ENCODE results near the gene MAPT. TPM values are rescaled to one million over a fixed set of nuclear protein-coding genes. Genes with fewer than 3 reads are reported as not detected.
"Not testable (repeated sequence)": the region's sequence is repeated elsewhere in the genome, so short reads cannot be mapped to it uniquely, and the experiment has no call there.

MAPT gene
- total and polyA plus RNA-seq, 4 experiments from 2014 or later = 0.22 to 2.1 (median 1.1) TPM

GRCh38 chr17:46001390-46002310, 107.3 kb downstream of the MAPT start:
- Histone ChIP-seq H3K36me3 (ENCODE audit: insufficient read depth, low read length) (no peaks in the 10 kb centered on the region), H3K27ac (ENCODE audit: low read depth, low read length) (no peak overlapping the region), H3K4me3 (ENCODE audit: low read length in 2 of 2) (no peak overlapping the region), H3K9me3 (ENCODE audit: control insufficient read depth in 1 of 2, low read length in 2 of 2) (no peaks in the 10 kb centered on the region), H3K4me1 (ENCODE audit: insufficient read depth, low read length) (peaks cover 5% of the 10 kb centered on the region), H3K27me3 (ENCODE audit: insufficient read depth, low read length) (no peaks in the 10 kb centered on the region)
- Mint-ChIP-seq H3K27ac (peak overlapping the region in 2 of 7 donors; percentile 12 to 62), H3K4me1 (no peaks in the 10 kb centered on the region), H3K4me3 (peak overlapping the region in 1 of 8 donors; percentile 20), H3K27me3 (peaks cover 0 to 2% of the 10 kb centered on the region in 2 donors), H3K9me3 (no peaks in the 10 kb centered on the region), H3K36me3 (no peaks in the 10 kb centered on the region)
- ChIA-PET POLR2A (ENCODE audit: partially characterized antibody) (interaction anchor here (1.3 to 2.7 kb wide), 3 partner anchors 43 to 211 kb away, joined by 3 to 8 read pairs (median 4); partner anchors contain the start of gene KANSL1), CTCF (ENCODE audit: partially characterized antibody) (interaction anchor here (1.0 to 5.7 kb wide), 20 partner anchors 9 to 285 kb away, joined by 3 to 119 read pairs (median 5); partner anchors contain the start of gene KANSL1)
- no peak for DNase-seq
- intact Hi-C loops (cut with micrococcal nuclease) = loop anchor here (1.0 to 5.0 kb wide), 3 partner anchors 43 to 212 kb away; partner anchors contain the start of gene KANSL1

DNA sequence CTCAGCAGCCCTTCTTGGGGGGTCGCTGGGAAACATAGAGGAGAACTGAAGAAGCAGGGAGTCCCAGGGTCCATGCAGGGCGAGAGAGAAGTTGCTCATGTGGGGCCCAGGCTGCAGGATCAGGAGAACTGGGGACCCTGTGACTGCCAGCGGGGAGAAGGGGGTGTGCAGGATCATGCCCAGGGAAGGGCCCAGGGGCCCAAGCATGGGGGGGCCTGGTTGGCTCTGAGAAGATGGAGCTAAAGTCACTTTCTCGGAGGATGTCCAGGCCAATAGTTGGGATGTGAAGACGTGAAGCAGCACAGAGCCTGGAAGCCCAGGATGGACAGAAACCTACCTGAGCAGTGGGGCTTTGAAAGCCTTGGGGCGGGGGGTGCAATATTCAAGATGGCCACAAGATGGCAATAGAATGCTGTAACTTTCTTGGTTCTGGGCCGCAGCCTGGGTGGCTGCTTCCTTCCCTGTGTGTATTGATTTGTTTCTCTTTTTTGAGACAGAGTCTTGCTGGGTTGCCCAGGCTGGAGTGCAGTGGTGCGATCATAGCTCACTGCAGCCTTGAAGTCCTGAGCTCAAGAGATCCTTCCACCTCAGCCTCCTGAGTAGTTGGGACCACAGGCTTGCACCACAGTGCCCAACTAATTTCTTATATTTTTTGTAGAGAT, 108.1 kb downstream of the MAPT start:
- no peak overlapping the region for H3K27ac ChIP-seq (ENCODE audit: low read depth, low read length)
- no peak overlapping the region for H3K4me3 ChIP-seq (ENCODE audit: low read length in 2 of 2)
- Mint-ChIP-seq H3K36me3 (no peaks in the 10 kb centered on the region), H3K9me3 (no peaks in the 10 kb centered on the region), H3K27ac (no peak overlapping the region), H3K27me3 (peaks cover 0 to 2% of the 10 kb centered on the region in 2 donors), H3K4me1 (no peaks in the 10 kb centered on the region), H3K4me3 (no peak overlapping the region)
- H3K4me1 ChIP-seq (ENCODE audit: insufficient read depth, low read length) = peaks cover 5% of the 10 kb centered on the region
- peak; percentile 67 to 78 (median 72) for DNase-seq
- intact Hi-C loops (cut with micrococcal nuclease) = loop anchor here (1.0 to 5.0 kb wide), 3 partner anchors 42 to 211 kb away; partner anchors contain the start of gene KANSL1
- CTCF ChIA-PET (ENCODE audit: partially characterized antibody) = interaction anchor here (0.6 to 5.7 kb wide), 26 partner anchors 9 to 390 kb away, joined by 3 to 119 read pairs (median 4); partner anchors contain the start of gene KANSL1
- H3K9me3 ChIP-seq (ENCODE audit: control insufficient read depth in 1 of 2, low read length in 2 of 2) = no peaks in the 10 kb centered on the region
- no peaks in the 10 kb centered on the region for H3K36me3 ChIP-seq (ENCODE audit: insufficient read depth, low read length)
- no peaks in the 10 kb centered on the region for H3K27me3 ChIP-seq (ENCODE audit: insufficient read depth, low read length)
- POLR2A ChIA-PET (ENCODE audit: partially characterized antibody) = interaction anchor here (1.1 to 2.7 kb wide), 4 partner anchors 42 to 262 kb away, joined by 3 to 8 read pairs (median 4); partner anchors contain the start of gene KANSL1

DNA sequence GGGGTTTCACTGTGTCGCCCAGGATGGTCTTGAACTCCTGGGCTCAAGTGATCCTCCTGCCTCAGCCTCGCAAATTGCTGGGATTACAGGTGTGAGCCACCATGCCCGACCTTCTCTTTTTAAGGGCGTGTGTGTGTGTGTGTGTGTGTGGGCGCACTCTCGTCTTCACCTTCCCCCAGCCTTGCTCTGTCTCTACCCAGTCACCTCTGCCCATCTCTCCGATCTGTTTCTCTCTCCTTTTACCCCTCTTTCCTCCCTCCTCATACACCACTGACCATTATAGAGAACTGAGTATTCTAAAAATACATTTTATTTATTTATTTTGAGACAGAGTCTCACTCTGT, 108.6 kb downstream of the MAPT start:
- POLR2A ChIA-PET (ENCODE audit: partially characterized antibody) = interaction anchor here (1.1 to 2.7 kb wide), 3 partner anchors 41 to 262 kb away, joined by 3 to 8 read pairs (median 4); partner anchors contain the start of gene KANSL1
- intact Hi-C loops (cut with micrococcal nuclease) = loop anchor here (1.0 to 5.0 kb wide), 3 partner anchors 41 to 210 kb away; partner anchors contain the start of gene KANSL1
- peaks cover 0 to 2% of the 10 kb centered on the region in 2 donors for H3K27me3 Mint-ChIP-seq

DNA sequence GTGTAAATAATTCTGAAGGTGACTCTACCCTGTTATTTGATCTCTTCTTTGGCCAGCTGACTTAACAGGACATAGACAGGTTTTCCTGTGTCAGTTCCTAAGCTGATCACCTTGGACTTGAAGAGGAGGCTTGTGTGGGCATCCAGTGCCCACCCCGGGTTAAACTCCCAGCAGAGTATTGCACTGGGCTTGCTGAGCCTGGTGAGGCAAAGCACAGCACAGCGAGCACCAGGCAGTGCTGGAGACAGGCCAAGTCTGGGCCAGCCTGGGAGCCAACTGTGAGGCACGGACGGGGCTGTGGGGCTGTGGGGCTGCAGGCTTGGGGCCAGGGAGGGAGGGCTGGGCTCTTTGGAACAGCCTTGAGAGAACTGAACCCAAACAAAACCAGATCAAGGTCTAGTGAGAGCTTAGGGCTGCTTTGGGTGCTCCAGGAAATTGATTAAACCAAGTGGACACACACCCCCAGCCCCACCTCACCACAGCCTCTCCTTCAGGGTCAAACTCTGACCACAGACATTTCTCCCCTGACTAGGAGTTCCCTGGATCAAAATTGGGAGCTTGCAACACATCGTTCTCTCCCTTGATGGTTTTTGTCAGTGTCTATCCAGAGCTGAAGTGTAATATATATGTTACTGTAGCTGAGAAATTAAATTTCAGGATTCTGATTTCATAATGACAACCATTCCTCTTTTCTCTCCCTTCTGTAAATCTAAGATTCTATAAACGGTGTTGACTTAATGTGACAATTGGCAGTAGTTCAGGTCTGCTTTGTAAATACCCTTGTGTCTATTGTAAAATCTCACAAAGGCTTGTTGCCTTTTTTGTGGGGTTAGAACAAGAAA, 109.8 kb downstream of the MAPT start:
- POLR2A ChIA-PET (ENCODE audit: partially characterized antibody) = no interaction called here
- peaks cover 5% of the 10 kb centered on the region for H3K4me1 ChIP-seq (ENCODE audit: insufficient read depth, low read length)
- Mint-ChIP-seq H3K4me3 (no peak overlapping the region), H3K36me3 (no peaks in the 10 kb centered on the region), H3K4me1 (no peaks in the 10 kb centered on the region), H3K9me3 (no peaks in the 10 kb centered on the region), H3K27me3 (peaks cover 0 to 2% of the 10 kb centered on the region in 2 donors), H3K27ac (peak overlapping the region in 1 of 7 donors; percentile 36)
- no peaks in the 10 kb centered on the region for H3K36me3 ChIP-seq (ENCODE audit: insufficient read depth, low read length)
- no peaks in the 10 kb centered on the region for H3K27me3 ChIP-seq (ENCODE audit: insufficient read depth, low read length)
- DNase-seq = no peak
- intact Hi-C loops (cut with micrococcal nuclease) = loop anchor here (5.0 kb wide), 1 partner anchor 188 kb away; the partner anchor contains the start of gene KANSL1
- CTCF ChIA-PET (ENCODE audit: partially characterized antibody) = interaction anchor here (1.1 to 5.7 kb wide), 7 partner anchors 14 to 283 kb away, joined by 3 to 119 read pairs (median 6); no protein-coding TSS in a partner anchor
- no peak overlapping the region for H3K4me3 ChIP-seq (ENCODE audit: low read length in 2 of 2)
- no peaks in the 10 kb centered on the region for H3K9me3 ChIP-seq (ENCODE audit: control insufficient read depth in 1 of 2, low read length in 2 of 2)
- no peak overlapping the region for H3K27ac ChIP-seq (ENCODE audit: low read depth, low read length)

More for the DNA sequence above, 108.6 kb downstream of the MAPT start:
- no peak for DNase-seq
- Histone ChIP-seq H3K27me3 (ENCODE audit: insufficient read depth, low read length) (no peaks in the 10 kb centered on the region), H3K4me3 (ENCODE audit: low read length in 2 of 2) (no peak overlapping the region), H3K4me1 (ENCODE audit: insufficient read depth, low read length) (peaks cover 5% of the 10 kb centered on the region), H3K9me3 (ENCODE audit: control insufficient read depth in 1 of 2, low read length in 2 of 2) (no peaks in the 10 kb centered on the region), H3K27ac (ENCODE audit: low read depth, low read length) (no peak overlapping the region), H3K36me3 (ENCODE audit: insufficient read depth, low read length) (no peaks in the 10 kb centered on the region)
- CTCF ChIA-PET (ENCODE audit: partially characterized antibody) = interaction anchor here (0.6 to 5.7 kb wide), 24 partner anchors 8 to 390 kb away, joined by 3 to 119 read pairs (median 4); no protein-coding TSS in a partner anchor
- Mint-ChIP-seq H3K4me1 (no peaks in the 10 kb centered on the region), H3K4me3 (no peak overlapping the region), H3K36me3 (no peaks in the 10 kb centered on the region), H3K27ac (peak overlapping the region in 1 of 7 donors; percentile 23), H3K9me3 (no peaks in the 10 kb centered on the region)

DNA sequence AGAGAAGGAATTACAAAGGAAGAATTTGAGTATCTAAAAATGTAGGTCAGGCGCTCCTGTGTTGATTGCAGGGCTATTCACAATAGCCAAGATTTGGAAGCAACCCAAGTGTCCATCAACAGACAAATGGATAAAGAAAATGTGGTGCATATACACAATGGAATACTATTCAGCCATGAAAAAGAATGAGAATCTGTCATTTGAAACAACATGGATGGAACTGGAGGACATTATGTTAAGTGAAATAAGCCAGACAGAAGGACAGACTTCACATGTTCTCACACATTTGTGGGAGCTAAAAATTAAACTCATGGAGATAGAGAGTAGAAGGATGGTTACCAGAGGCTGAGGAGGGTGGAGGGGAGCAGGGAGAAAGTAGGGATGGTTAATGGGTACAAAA, 111.7 kb downstream of the MAPT start:
- H3K27me3 Mint-ChIP-seq; H3K27ac ChIP-seq (ENCODE audit: low read depth, low read length); POLR2A ChIA-PET (ENCODE audit: partially characterized antibody); DNase-seq; H3K4me3 ChIP-seq (ENCODE audit: low read length in 2 of 2); H3K27me3 ChIP-seq (ENCODE audit: insufficient read depth, low read length); H3K27ac Mint-ChIP-seq; H3K4me3 Mint-ChIP-seq; intact Hi-C loops (cut with micrococcal nuclease); H3K36me3 Mint-ChIP-seq; CTCF ChIA-PET (ENCODE audit: partially characterized antibody); H3K9me3 ChIP-seq (ENCODE audit: control insufficient read depth in 1 of 2, low read length in 2 of 2); H3K36me3 ChIP-seq (ENCODE audit: insufficient read depth, low read length); H3K9me3 Mint-ChIP-seq; H3K4me1 ChIP-seq (ENCODE audit: insufficient read depth, low read length); H3K4me1 Mint-ChIP-seq: not testable (repeated sequence)

DNA sequence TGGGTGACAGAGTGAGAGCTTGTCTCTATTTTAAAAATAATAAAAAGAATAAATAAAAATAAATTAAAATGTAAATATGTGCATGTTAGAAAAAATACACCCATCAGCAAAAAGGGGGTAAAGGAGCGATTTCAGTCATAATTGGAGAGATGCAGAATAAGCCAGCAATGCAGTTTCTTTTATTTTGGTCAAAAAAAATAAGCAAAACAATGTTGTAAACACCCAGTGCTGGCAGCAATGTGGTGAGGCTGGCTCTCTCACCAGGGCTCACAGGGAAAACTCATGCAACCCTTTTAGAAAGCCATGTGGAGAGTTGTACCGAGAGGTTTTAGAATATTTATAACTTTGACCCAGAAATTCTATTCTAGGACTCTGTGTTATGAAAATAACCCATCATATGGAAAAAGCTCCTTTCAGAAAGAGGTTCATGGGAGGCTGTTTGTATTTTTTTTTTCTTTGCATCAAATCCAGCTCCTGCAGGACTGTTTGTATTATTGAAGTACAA, 113.2 kb downstream of the MAPT start:
- H3K36me3 Mint-ChIP-seq = no peaks in the 10 kb centered on the region
- Histone ChIP-seq H3K36me3 (ENCODE audit: insufficient read depth, low read length) (no peaks in the 10 kb centered on the region), H3K4me1 (ENCODE audit: insufficient read depth, low read length) (peaks cover 4% of the 10 kb centered on the region), H3K9me3 (ENCODE audit: control insufficient read depth in 1 of 2, low read length in 2 of 2) (no peaks in the 10 kb centered on the region), H3K27me3 (ENCODE audit: insufficient read depth, low read length) (no peaks in the 10 kb centered on the region), H3K4me3 (ENCODE audit: low read length in 2 of 2) (no peak overlapping the region), H3K27ac (ENCODE audit: low read depth, low read length) (no peak overlapping the region)
- no peak for DNase-seq
- H3K9me3 Mint-ChIP-seq = peaks cover 0 to 1% (median 0%) of the 10 kb centered on the region in 8 donors
- intact Hi-C loops (cut with micrococcal nuclease) = no loop called here
- H3K27ac Mint-ChIP-seq = no peak overlapping the region
- peaks cover 0 to 2% of the 10 kb centered on the region in 2 donors for H3K27me3 Mint-ChIP-seq
- no peaks in the 10 kb centered on the region for H3K4me1 Mint-ChIP-seq
- ChIA-PET CTCF (ENCODE audit: partially characterized antibody) (interaction anchor here (0.7 to 1.7 kb wide), 3 partner anchors 44 to 206 kb away, joined by 3 to 4 read pairs (median 3); partner anchors contain the start of gene KANSL1), POLR2A (ENCODE audit: partially characterized antibody) (no interaction called here)
- H3K4me3 Mint-ChIP-seq = no peak overlapping the region
